ENCODE results near the gene TRMT2A. TPM values are rescaled to one million over a fixed set of nuclear protein-coding genes. Genes with fewer than 3 reads are reported as not detected.

The TRMT2A gene
- total RNA-seq, 1 experiment from 2014 or later = 66.7 TPM

GRCh38 chr22:20089977-20090729, 26.9 kb downstream of the TRMT2A start:
- Histone ChIP-seq H3K4me1 (ENCODE audit: control insufficient read depth, insufficient read depth, low read length) (no peaks in the 10 kb centered on the region), H3K36me3 (ENCODE audit: control insufficient read depth, insufficient read depth, low read length) (peaks cover 7% of the 10 kb centered on the region), H3K4me3 (ENCODE audit: low read depth in 2 of 2, low read length in 2 of 2) (no peak overlapping the region), H3K27me3 (ENCODE audit: control insufficient read depth, insufficient read depth, low read length) (no peaks in the 10 kb centered on the region), H3K9me3 (ENCODE audit: control insufficient read depth, insufficient read depth, low read depth, low read length) (no peaks in the 10 kb centered on the region), H3K27ac (ENCODE audit: low read length) (no peak overlapping the region)
- TF ChIP-seq TCF7L2 (IDR thresholded peaks at IDR 0.05; ENCODE audit: low read depth, low read length) (no peak), REST (IDR thresholded peaks at IDR 0.05; ENCODE audit: insufficient read depth in 1 of 2, low read depth in 2 of 2, low read length in 1 of 2) (no peak), SIN3A (IDR thresholded peaks at IDR 0.05; ENCODE audit: borderline replicate concordance, insufficient read depth, low read depth, low read length) (no peak), POLR2AphosphoS5 (IDR thresholded peaks at IDR 0.05; ENCODE audit: low read depth, low read length) (no peak), CTCF (IDR thresholded peaks at IDR 0.05) (no peak)
- DNase-seq (ENCODE audit: low read depth, low spot score) = no peak
- no peak for ATAC-seq
- no TSS peak for BruUV-seq (replicated peaks)
- ChIA-PET POLR2A (interaction anchor here (0.6 kb wide), 1 partner anchor 371 kb away, joined by 12 read pairs; no protein-coding TSS in a partner anchor), CTCF (no interaction called here)
- in situ Hi-C loops (cut with HindIII; ENCODE audit: low pct_unique_long_range_greater_than_20kb, low sequenced_read_pairs) = no loop called here
- intact Hi-C loops (cut with micrococcal nuclease; ENCODE audit: unreplicated experiment) = no loop called here

DNA sequence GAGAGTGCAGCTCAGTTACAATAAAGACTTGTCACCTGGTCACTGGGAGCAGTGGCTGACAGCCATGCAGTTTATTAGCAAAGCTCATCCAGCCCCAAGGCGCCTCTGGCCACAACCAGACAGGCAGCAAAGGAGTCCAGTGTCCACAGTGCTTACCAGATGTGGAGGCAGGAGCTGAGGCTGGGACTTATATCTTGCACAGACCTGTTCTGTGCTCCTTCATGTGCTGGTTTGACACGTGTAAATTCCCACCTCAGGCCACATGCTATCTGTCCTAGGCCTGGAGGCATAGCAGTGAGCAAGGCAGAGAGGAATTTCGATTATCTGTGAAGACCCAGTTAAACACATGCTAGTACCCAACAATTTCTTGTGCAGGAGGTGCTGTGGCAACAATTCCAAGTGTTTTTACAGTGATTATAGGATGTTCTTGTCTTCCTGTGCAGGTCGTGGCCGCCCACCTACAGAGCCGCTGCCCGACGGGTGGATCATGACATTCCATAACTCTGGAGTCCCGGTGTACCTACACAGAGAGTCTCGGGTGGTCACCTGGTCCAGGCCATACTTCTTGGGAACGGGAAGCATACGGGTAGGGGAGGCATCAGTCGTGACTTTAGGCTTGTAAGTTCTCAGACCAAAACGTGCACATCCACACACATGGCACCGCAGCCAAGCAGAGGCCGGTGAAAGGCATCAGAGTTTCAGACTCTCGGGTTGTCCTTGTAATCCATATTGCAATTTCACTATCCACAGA, 27.6 kb downstream of the TRMT2A start:
- CTCF ChIA-PET = no interaction called here

More for the DNA sequence above, 27.6 kb downstream of the TRMT2A start:
- no peak for TF ChIP-seq SIN3A (IDR thresholded peaks at IDR 0.05; ENCODE audit: borderline replicate concordance, insufficient read depth, low read depth, low read length)
- no peak for TF ChIP-seq CTCF (IDR thresholded peaks at IDR 0.05)
- TF ChIP-seq TCF7L2 (IDR thresholded peaks at IDR 0.05; ENCODE audit: low read depth, low read length) = no peak
- Histone ChIP-seq H3K4me3 (ENCODE audit: low read depth in 2 of 2, low read length in 2 of 2) (no peak overlapping the region), H3K4me1 (ENCODE audit: control insufficient read depth, insufficient read depth, low read length) (peaks cover 2% of the 10 kb centered on the region; the same call in 1 of the 2 replicates), H3K27me3 (ENCODE audit: control insufficient read depth, insufficient read depth, low read length) (no peaks in the 10 kb centered on the region), H3K9me3 (ENCODE audit: control insufficient read depth, insufficient read depth, low read depth, low read length) (no peaks in the 10 kb centered on the region), H3K27ac (ENCODE audit: low read length) (no peak overlapping the region), H3K36me3 (ENCODE audit: control insufficient read depth, insufficient read depth, low read length) (peaks cover 7% of the 10 kb centered on the region)
- in situ Hi-C loops (cut with HindIII; ENCODE audit: low pct_unique_long_range_greater_than_20kb, low sequenced_read_pairs) = no loop called here
- POLR2A ChIA-PET = no interaction called here
- no TSS peak for BruUV-seq (replicated peaks)
- DNase-seq (ENCODE audit: low read depth, low spot score) (no peak), ATAC-seq (no peak)
- intact Hi-C loops (cut with micrococcal nuclease; ENCODE audit: unreplicated experiment) = no loop called here

All from Panc1 (cell line).